Kidney (tissue), 14 donors: ENCODE measurements around the gene CCL13. TPM values are rescaled to one million over a fixed set of nuclear protein-coding genes. Genes with fewer than 3 reads are reported as not detected.

ENCODE experiments used
- DNase-seq, 5 donors: peaks; one replicate each; pipeline ENCODE4 v3.0.0-alpha.2; 2013 to 2020
- FAIRE-seq: peaks from 2 replicates; lab custom pipeline; 2012; peaks lifted over from hg19 to GRCh38; lab: Jason Lieb, UNC
- H3K27ac ChIP-seq, 2 donors: one replicate each; pipeline ENCODE4 v1.7.0; 2013; ENCODE audit warnings: low read depth in 2 of 2, low read length in 2 of 2, inconsistent platforms in 1 of 2
- H3K27me3 ChIP-seq: one replicate; pipeline ENCODE4 v1.7.1; 2013; ENCODE audit warnings: low read length, inconsistent platforms; ENCODE audit not compliant: control insufficient read depth, insufficient read depth
- H3K36me3 ChIP-seq, 3 donors: one replicate each; pipeline versions ENCODE4 v1.7.0 to v1.7.1; 2013; ENCODE audit warnings: low read length in 3 of 3, control low read depth in 1 of 3, inconsistent platforms in 1 of 3; ENCODE audit not compliant: insufficient read depth in 3 of 3, control insufficient read depth in 2 of 3
- H3K4me1 ChIP-seq, 3 donors: one replicate each; pipeline versions ENCODE4 v1.7.0 to v1.7.1; 2013; ENCODE audit warnings: low read length in 3 of 3, inconsistent platforms in 1 of 3, low read depth in 1 of 3; ENCODE audit not compliant: control insufficient read depth in 2 of 3, insufficient read depth in 2 of 3
- H3K4me3 ChIP-seq, 3 donors: one replicate each; pipeline versions ENCODE4 v1.7.0 to v1.8.1; 2013; ENCODE audit warnings: low read length in 3 of 3, control low read depth in 1 of 3, inconsistent platforms in 1 of 3
- H3K9ac ChIP-seq, 3 donors: one replicate each; pipeline versions ENCODE4 v1.7.0 to v1.7.1; 2013; ENCODE audit warnings: low read length in 3 of 3, control low read depth in 1 of 3, inconsistent platforms in 1 of 3
- H3K9me3 ChIP-seq, 3 donors: one replicate each; pipeline versions ENCODE4 v1.7.0 to v1.7.1; 2013; ENCODE audit warnings: low read length in 3 of 3, control low read depth in 1 of 3, inconsistent platforms in 1 of 3; ENCODE audit not compliant: control insufficient read depth in 2 of 3, insufficient read depth in 1 of 3
- intact Hi-C: fragments of 100-400 bp; cut with DNase I; formaldehyde crosslinking; loops from one replicate; pipeline ENCODE4 v1.11.1; 2022
- polyA plus RNA-seq: library from polyadenylated mRNA; stranded (reverse); fragments of 350-450 nt; fragmentation: Illumina TruSeq; extraction: RNeasy Lipid Tissue Mini Kit (QIAGEN cat#74804); gene quantifications from one replicate; pipeline ENCODE4 v1.2.3, GENCODE V29; 2014; ENCODE audit warnings: low read depth, low replicate concordance; ENCODE audit not compliant: insufficient read depth
- total RNA-seq: library from RNA; stranded (reverse); fragmentation: NEBNext Ultra II Directional; extraction: Animal tissue kit (Norgen Biotek cat#: 25700); gene quantifications from one replicate; pipeline ENCODE4 v1.2.1, GENCODE V29; 2021
- TF ChIP-seq, protein P1 (sequence below): IDR thresholded peaks from 3 replicates; pipeline ENCODE4 v1.5.1; 2012; ENCODE audit warnings: mild to moderate bottlenecking, moderate library complexity, borderline replicate concordance; ENCODE audit not compliant: insufficient read depth; ENCODE audit errors: extremely low read depth
- donor health status: control.
- donor health status: control.
- donor health status: control.
- donor health status: control.
- donor health status: control.
- donor health status: DM: yes; HTN: yes; CAD: no.
- donor health status: Normal renal cell carcinoma (clear cell type).

CCL13 gene
- total and polyA plus RNA-seq, 2 donors from 2014 or later = 1.1 TPM; not detected in 1

GRCh38 chr17:34379868-34380267 lies 23.6 kb downstream of the CCL13 start:
- DNase-seq (no peak), FAIRE-seq (no peak)
- peaks cover 0 to 2% (median 0%) of the 10 kb centered on the region in 3 donors for H3K4me1 ChIP-seq
- TF ChIP-seq, protein P1, sequence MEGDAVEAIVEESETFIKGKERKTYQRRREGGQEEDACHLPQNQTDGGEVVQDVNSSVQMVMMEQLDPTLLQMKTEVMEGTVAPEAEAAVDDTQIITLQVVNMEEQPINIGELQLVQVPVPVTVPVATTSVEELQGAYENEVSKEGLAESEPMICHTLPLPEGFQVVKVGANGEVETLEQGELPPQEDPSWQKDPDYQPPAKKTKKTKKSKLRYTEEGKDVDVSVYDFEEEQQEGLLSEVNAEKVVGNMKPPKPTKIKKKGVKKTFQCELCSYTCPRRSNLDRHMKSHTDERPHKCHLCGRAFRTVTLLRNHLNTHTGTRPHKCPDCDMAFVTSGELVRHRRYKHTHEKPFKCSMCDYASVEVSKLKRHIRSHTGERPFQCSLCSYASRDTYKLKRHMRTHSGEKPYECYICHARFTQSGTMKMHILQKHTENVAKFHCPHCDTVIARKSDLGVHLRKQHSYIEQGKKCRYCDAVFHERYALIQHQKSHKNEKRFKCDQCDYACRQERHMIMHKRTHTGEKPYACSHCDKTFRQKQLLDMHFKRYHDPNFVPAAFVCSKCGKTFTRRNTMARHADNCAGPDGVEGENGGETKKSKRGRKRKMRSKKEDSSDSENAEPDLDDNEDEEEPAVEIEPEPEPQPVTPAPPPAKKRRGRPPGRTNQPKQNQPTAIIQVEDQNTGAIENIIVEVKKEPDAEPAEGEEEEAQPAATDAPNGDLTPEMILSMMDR = no peak
- H3K27me3 ChIP-seq = no peaks in the 10 kb centered on the region
- no peak overlapping the region for H3K27ac ChIP-seq
- intact Hi-C loops = no loop called here
- no peaks in the 10 kb centered on the region for H3K36me3 ChIP-seq
- H3K4me3 ChIP-seq = no peak overlapping the region
- no peak overlapping the region for H3K9ac ChIP-seq
- no peaks in the 10 kb centered on the region for H3K9me3 ChIP-seq

DNA sequence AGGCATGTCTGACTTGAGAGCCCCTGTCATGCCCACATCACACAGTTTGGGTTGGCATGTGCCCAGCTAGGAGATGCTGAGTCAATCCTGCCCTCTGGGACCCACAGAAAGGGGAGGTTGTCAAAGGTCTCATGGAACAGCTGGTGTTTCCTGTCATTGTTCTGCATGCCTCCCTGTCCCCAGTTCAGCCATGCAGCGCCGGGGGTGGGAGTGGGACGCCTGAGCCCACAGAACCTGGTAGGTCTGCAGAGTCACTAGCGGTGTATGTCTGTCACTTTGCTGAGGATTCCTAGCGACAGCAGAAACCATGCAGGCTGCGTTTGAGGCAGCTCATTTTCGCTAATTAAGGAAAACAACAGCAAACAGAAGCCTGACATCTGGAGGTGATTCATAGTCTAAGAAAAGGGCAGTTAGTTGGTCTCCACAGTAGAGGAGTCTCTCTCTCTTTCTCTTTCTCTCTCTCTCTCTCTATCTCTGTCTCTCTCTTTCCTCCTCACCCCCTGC lies 26.4 kb downstream of the CCL13 start:
- no peak overlapping the region for H3K27ac ChIP-seq
- H3K9ac ChIP-seq = no peak overlapping the region
- peaks cover 0 to 2% (median 0%) of the 10 kb centered on the region in 3 donors for H3K4me1 ChIP-seq
- TF ChIP-seq, protein P1 = no peak
- no peaks in the 10 kb centered on the region for H3K9me3 ChIP-seq
- FAIRE-seq (no peak), DNase-seq (peak in 2 of 5 donors; percentile 3 to 26)
- H3K36me3 ChIP-seq = no peaks in the 10 kb centered on the region
- no peaks in the 10 kb centered on the region for H3K27me3 ChIP-seq
- intact Hi-C loops = no loop called here
- H3K4me3 ChIP-seq = no peak overlapping the region

DNA sequence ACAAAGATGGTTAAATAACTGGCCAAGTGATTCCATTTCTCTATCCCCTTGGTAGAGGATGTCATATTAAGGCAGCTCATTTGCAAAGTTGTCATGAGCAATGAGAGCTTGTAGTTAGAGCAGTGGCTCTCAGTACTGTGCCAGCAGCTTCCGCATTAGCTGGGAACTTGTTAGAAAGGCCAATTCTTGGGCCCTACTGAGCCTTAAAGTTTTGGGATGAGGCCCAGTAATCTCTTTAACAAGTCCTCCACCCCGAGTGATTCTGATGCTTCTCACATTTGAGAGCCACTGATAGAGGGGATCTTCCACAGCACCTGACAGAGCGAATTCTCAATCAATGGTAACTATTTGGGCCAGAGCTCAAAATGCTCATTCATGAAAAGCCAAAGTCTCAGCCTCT lies 26.9 kb downstream of the CCL13 start:
- FAIRE-seq (no peak), DNase-seq (no peak)
- H3K4me1 ChIP-seq = peaks cover 0 to 2% (median 0%) of the 10 kb centered on the region in 3 donors
- H3K9ac ChIP-seq = no peak overlapping the region
- H3K27ac ChIP-seq = no peak overlapping the region
- no peaks in the 10 kb centered on the region for H3K36me3 ChIP-seq
- H3K4me3 ChIP-seq = no peak overlapping the region
- H3K9me3 ChIP-seq = no peaks in the 10 kb centered on the region
- TF ChIP-seq, protein P1 = no peak
- no peaks in the 10 kb centered on the region for H3K27me3 ChIP-seq
- intact Hi-C loops = no loop called here

DNA sequence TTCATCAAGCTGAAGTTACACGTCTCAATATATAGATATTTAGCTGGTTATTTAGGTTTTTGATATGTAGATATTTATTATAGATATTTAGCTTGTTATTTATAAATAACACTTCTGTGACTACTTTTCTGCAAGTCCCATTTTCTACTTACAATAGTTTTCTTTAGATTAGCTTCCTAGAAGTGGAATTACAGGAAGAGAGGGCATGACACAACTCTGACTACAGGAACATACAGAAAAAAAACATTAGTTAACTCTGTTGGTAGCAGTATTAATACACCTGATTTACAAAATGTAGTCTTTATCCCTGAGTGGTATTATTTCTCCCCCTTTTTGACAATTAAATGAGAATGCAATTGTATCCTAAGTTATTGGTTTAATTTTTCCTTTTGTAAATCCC lies 28.0 kb downstream of the CCL13 start:
- Histone ChIP-seq H3K9me3 (no peaks in the 10 kb centered on the region), H3K27ac (no peak overlapping the region), H3K27me3 (no peaks in the 10 kb centered on the region), H3K9ac (no peak overlapping the region), H3K36me3 (no peaks in the 10 kb centered on the region), H3K4me1 (peaks cover 0 to 2% (median 0%) of the 10 kb centered on the region in 3 donors), H3K4me3 (no peak overlapping the region)
- TF ChIP-seq, protein P1 = no peak
- FAIRE-seq = no peak
- DNase-seq = no peak
- intact Hi-C loops = no loop called here
